Vagina (tissue), 2 donors: ENCODE data around the gene MGAT3. TPM values are rescaled to one million over a fixed set of nuclear protein-coding genes. Genes with fewer than 3 reads are reported as not detected.

ENCODE experiments used
- DNase-seq, 2 donors: peaks; one replicate each; pipeline ENCODE4 v3.0.0-alpha.2; 2017; ENCODE audit errors: extremely low spot score in 2 of 2
- H3K27ac ChIP-seq: fragments of 200-600 bp; sonication (generic); one replicate; pipeline ENCODE4 v1.5.1; 2019
- H3K27me3 ChIP-seq: fragments of 200-600 bp; sonication (generic); one replicate; pipeline ENCODE4 v1.5.1; 2019
- H3K36me3 ChIP-seq, 2 donors: fragments of 200-600 bp; sonication (generic); one replicate each; pipeline ENCODE4 v1.5.1; 2017 to 2019
- H3K4me1 ChIP-seq: fragments of 200-600 bp; sonication (generic); one replicate; pipeline ENCODE4 v1.5.1; 2019
- H3K4me3 ChIP-seq, 2 donors: fragments of 200-600 bp; sonication (generic); 1 replicate in 1 of 2; 2 replicates in 1 of 2; pipeline ENCODE4 v1.5.1; 2016 to 2019
- H3K9me3 ChIP-seq: fragments of 200-600 bp; sonication (generic); one replicate; pipeline ENCODE4 v1.5.1; 2019
- CTCF ChIP-seq, 3 experiments: fragments of 450-650 bp in 2 of 3; fragments of 200-600 bp in 1 of 3; sonication (generic) in 1 of 3; IDR thresholded peaks; one replicate each; pipeline ENCODE4 v1.5.1; 2017 to 2019; ENCODE audit warnings: antibody characterized with exemption in 3 of 3, mild to moderate bottlenecking in 2 of 3, moderate library complexity in 2 of 3
- POLR2A ChIP-seq, 2 donors: fragments of 450-650 bp; IDR thresholded peaks; one replicate each; pipeline ENCODE4 v1.6.1; 2017; ENCODE audit warnings: antibody characterized with exemption in 2 of 2, mild to moderate bottlenecking in 2 of 2, moderate library complexity in 2 of 2
- POLR2AphosphoS5 ChIP-seq, 2 donors: sonication (generic); formaldehyde crosslinking; IDR thresholded peaks; one replicate each; pipeline ENCODE4 v1.9.0; 2017; ENCODE audit warnings: antibody characterized with exemption in 2 of 2, mild to moderate bottlenecking in 2 of 2, low read depth in 1 of 2; ENCODE audit not compliant: insufficient read depth in 1 of 2
- intact Hi-C: fragments of 100-400 bp; cut with DNase I; formaldehyde crosslinking; loops from one replicate; pipeline ENCODE4 v1.15.1; 2023
- total RNA-seq: library from RNA; depleted of rRNA; stranded (reverse); fragments of >200 nt; gene quantifications from one replicate; pipeline ENCODE4 v1.2.3, GENCODE V29; 2016

Gene MGAT3
- total RNA-seq, 1 donor from 2014 or later: 0.98 TPM

GRCh38 chr22:39449708-39450107 is 7.1 kb upstream of the MGAT3 start:
- no peaks in the 10 kb centered on the region for H3K27me3 ChIP-seq
- peaks cover 14% of the 10 kb centered on the region for H3K4me1 ChIP-seq
- TF ChIP-seq POLR2A (IDR thresholded peaks at IDR 0.05): no peak
- no peak for TF ChIP-seq CTCF (IDR thresholded peaks at IDR 0.05)
- TF ChIP-seq POLR2AphosphoS5 (IDR thresholded peaks at IDR 0.05; ENCODE audit: insufficient read depth in 1 of 2, low read depth in 1 of 2): no peak
- no peak overlapping the region for H3K27ac ChIP-seq
- no peak for DNase-seq
- no peak overlapping the region for H3K4me3 ChIP-seq
- H3K9me3 ChIP-seq: no peaks in the 10 kb centered on the region
- intact Hi-C loops: no loop called here
- no peaks in the 10 kb centered on the region for H3K36me3 ChIP-seq

- Histone ChIP-seq H3K4me3 (no peak overlapping the region), H3K27me3 (no peaks in the 10 kb centered on the region), H3K27ac (no peak overlapping the region), H3K36me3 (no peaks in the 10 kb centered on the region), H3K9me3 (no peaks in the 10 kb centered on the region), H3K4me1 (peaks cover 14% of the 10 kb centered on the region)
- no peak for DNase-seq
- no peak for TF ChIP-seq POLR2AphosphoS5 (IDR thresholded peaks at IDR 0.05; ENCODE audit: insufficient read depth in 1 of 2, low read depth in 1 of 2)
- no peak for TF ChIP-seq POLR2A (IDR thresholded peaks at IDR 0.05)
- no peak for TF ChIP-seq CTCF (IDR thresholded peaks at IDR 0.05)
- intact Hi-C loops: no loop called here
Measured at GRCh38 chr22:39450258-39450955, 6.4 kb upstream of the MGAT3 start.

- no peaks in the 10 kb centered on the region for H3K9me3 ChIP-seq
- TF ChIP-seq POLR2AphosphoS5 (IDR thresholded peaks at IDR 0.05; ENCODE audit: insufficient read depth in 1 of 2, low read depth in 1 of 2) (no peak), CTCF (IDR thresholded peaks at IDR 0.05) (no peak), POLR2A (IDR thresholded peaks at IDR 0.05) (no peak)
- H3K27ac ChIP-seq: no peak overlapping the region
- no peak overlapping the region for H3K4me3 ChIP-seq
- H3K4me1 ChIP-seq: peaks cover 12% of the 10 kb centered on the region
- intact Hi-C loops: no loop called here
- no peaks in the 10 kb centered on the region for H3K36me3 ChIP-seq
- H3K27me3 ChIP-seq: no peaks in the 10 kb centered on the region
- no peak for DNase-seq
Measured at GRCh38 chr22:39452740-39453040, 4.1 kb upstream of the MGAT3 start.

GRCh38 chr22:39453765-39454378 is 2.9 kb upstream of the MGAT3 start:
- no peak overlapping the region for H3K27ac ChIP-seq
- TF ChIP-seq POLR2AphosphoS5 (IDR thresholded peaks at IDR 0.05; ENCODE audit: insufficient read depth in 1 of 2, low read depth in 1 of 2) (no peak), CTCF (IDR thresholded peaks at IDR 0.05) (no peak), POLR2A (IDR thresholded peaks at IDR 0.05) (no peak)
- H3K4me3 ChIP-seq: no peak overlapping the region
- H3K9me3 ChIP-seq: no peaks in the 10 kb centered on the region
- DNase-seq: no peak
- intact Hi-C loops: no loop called here
- no peaks in the 10 kb centered on the region for H3K27me3 ChIP-seq
- H3K36me3 ChIP-seq: no peaks in the 10 kb centered on the region
- H3K4me1 ChIP-seq: peaks cover 11% of the 10 kb centered on the region

- intact Hi-C loops: no loop called here
- no peak for DNase-seq
- no peak overlapping the region for H3K27ac ChIP-seq
Measured at GRCh38 chr22:39454385-39454871, 2.4 kb upstream of the MGAT3 start.

More at GRCh38 chr22:39454385-39454871, 2.4 kb upstream of the MGAT3 start:
- Histone ChIP-seq H3K36me3 (no peaks in the 10 kb centered on the region), H3K4me1 (peaks cover 11% of the 10 kb centered on the region), H3K27me3 (no peaks in the 10 kb centered on the region), H3K9me3 (no peaks in the 10 kb centered on the region), H3K4me3 (no peak overlapping the region)
- TF ChIP-seq POLR2A (IDR thresholded peaks at IDR 0.05) (no peak), POLR2AphosphoS5 (IDR thresholded peaks at IDR 0.05; ENCODE audit: insufficient read depth in 1 of 2, low read depth in 1 of 2) (no peak), CTCF (IDR thresholded peaks at IDR 0.05) (no peak)
